Right lobe of liver (tissue), 4 donors: ENCODE results near the gene CCL8.

Source experiments
- CTCF ChIP-seq, 4 donors: fragments of 200-600 bp in 3 of 4; fragments of 450-650 bp in 1 of 4; IDR thresholded peaks; one replicate each; pipeline versions ENCODE4 v1.5.1 to v1.8.0; 2016 to 2022; ENCODE audit warnings: antibody characterized with exemption in 4 of 4, mild to moderate bottlenecking in 2 of 4
- POLR2A ChIP-seq: fragments of 450-650 bp; IDR thresholded peaks from one replicate; pipeline ENCODE4 v1.6.1; 2017; ENCODE audit warnings: antibody characterized with exemption, mild to moderate bottlenecking
- donor health status: DM: no; HTN: no; CAD: no.
- donor health status: DM: no; HTN: no; CAD: no.
- donor health status: DM: no; HTN: yes; CAD: no.

GRCh38 chr17:34357398-34357797 lies 38.2 kb downstream of the CCL8 start:
- TF ChIP-seq CTCF (IDR thresholded peaks at IDR 0.05) (no peak), POLR2A (no peak)
